Right lobe of liver (tissue), 4 donors: Measurements from ENCODE around the gene AMIGO3.

ENCODE experiments used
- CTCF ChIP-seq, 4 donors: fragments of 200-600 bp in 3 of 4; fragments of 450-650 bp in 1 of 4; IDR thresholded peaks; one replicate each; pipeline versions ENCODE4 v1.5.1 to v1.8.0; 2016 to 2022; ENCODE audit warnings: antibody characterized with exemption in 4 of 4, mild to moderate bottlenecking in 2 of 4
- POLR2A ChIP-seq: fragments of 450-650 bp; IDR thresholded peaks from one replicate; pipeline ENCODE4 v1.6.1; 2017; ENCODE audit warnings: antibody characterized with exemption, mild to moderate bottlenecking
- donor health status: DM: no; HTN: no; CAD: no.
- donor health status: DM: no; HTN: no; CAD: no.
- donor health status: DM: no; HTN: yes; CAD: no.

- TF ChIP-seq CTCF (IDR thresholded peaks at IDR 0.05): no peak
- no peak for TF ChIP-seq POLR2A
Observed at GRCh38 chr3:49763981-49764380, 44.5 kb upstream of the AMIGO3 start.
